Measurements from ENCODE around the gene STARD8.
A peak's percentile ranks its signal among the peaks of the same experiment; 100 is the strongest.
"Not testable (repeated sequence)": the region's sequence is repeated elsewhere in the genome, so short reads cannot be mapped to it uniquely, and the experiment has no call there.

The STARD8 gene

GRCh38 chrX:68656473-68656872 is 9.0 kb downstream of the STARD8 start:
- DNase-seq, result not testable (repeated sequence)

GRCh38 chrX:68658530-68658929 is 11.1 kb downstream of the STARD8 start:
- no peak for DNase-seq

DNA sequence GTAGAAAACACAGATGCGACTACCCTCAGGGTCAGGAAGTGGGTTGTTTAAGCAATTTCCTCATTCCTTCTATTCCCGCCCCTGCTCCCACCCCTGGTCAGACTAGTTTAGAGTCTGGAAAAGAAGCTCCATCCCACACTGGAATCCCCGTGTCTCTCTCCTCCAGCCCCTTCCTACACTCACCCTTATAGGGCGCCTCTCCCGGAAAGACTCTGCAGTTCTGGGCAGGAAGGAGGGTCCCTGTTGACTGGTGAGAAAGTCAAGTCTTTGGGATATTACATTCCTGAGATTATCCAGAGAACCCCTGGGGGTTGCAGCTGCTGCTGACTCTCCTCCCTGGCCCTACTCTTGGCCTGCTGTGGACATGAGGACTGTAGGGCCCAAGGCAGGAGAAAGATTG is 11.9 kb downstream of the STARD8 start:
- no peak for DNase-seq

GRCh38 chrX:68659786-68660185 is 12.3 kb downstream of the STARD8 start:
- no peak for DNase-seq

GRCh38 chrX:68660746-68661145 is 13.3 kb downstream of the STARD8 start:
- DNase-seq, result no peak

- DNase-seq, result no peak
Measured at GRCh38 chrX:68665502-68665901, 18.0 kb downstream of the STARD8 start.

GRCh38 chrX:68666580-68666979 is 19.1 kb downstream of the STARD8 start:
- peak in 2 of 56 donors; percentile 1 to 2 for DNase-seq

- DNase-seq, result no peak
Measured at GRCh38 chrX:68669094-68669860, 21.8 kb downstream of the STARD8 start.

DNA sequence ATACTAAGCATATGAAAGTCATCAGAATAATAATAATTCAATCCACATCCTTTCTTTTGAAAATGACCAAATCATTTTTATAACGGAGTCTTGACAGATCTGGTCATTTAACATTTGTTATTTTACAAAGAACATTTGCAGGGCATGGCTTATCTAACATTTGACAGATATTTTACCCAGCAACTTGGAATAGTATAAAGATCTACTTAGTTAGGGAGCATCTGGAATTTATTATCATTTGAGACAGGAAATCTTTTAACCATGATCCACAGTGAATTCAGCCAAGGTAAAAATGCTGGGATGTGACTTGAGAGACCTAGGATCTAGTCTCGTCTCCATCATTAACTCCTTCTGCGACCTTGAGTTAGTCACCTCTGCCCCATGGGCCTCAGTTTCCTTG is 22.4 kb downstream of the STARD8 start:
- no peak for DNase-seq

GRCh38 chrX:68671221-68671620 is 23.8 kb downstream of the STARD8 start:
- no peak for DNase-seq

GRCh38 chrX:68672581-68673318 is 25.3 kb downstream of the STARD8 start:
- DNase-seq, result no peak

GRCh38 chrX:68675571-68675970 is 28.1 kb downstream of the STARD8 start:
- DNase-seq, result no peak

GRCh38 chrX:68676335-68676734 is 28.9 kb downstream of the STARD8 start:
- DNase-seq, result no peak

DNA sequence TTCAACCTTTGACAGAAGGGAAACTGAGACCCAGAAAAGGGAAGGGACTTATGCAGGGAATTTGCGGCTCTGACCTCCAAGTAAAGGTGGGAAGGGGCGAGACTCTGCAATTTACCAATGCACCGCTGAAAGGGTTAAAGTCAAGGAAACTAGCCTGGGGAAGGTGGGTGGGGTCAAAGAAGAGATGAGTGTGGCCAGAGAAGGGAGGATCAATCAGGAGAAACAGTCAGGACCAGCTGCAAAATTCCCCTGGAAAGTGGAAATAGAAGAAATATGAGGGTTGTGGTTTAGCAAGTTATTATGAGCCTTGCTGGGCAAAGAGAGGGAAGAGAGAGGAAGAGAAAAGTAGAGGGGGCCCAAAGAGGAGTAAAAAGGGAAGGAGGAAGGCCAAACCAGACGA is 30.5 kb downstream of the STARD8 start:
- no peak for DNase-seq

- no peak for DNase-seq
Measured at GRCh38 chrX:68681443-68681941, 34.0 kb downstream of the STARD8 start.

GRCh38 chrX:68682790-68683189 is 35.3 kb downstream of the STARD8 start:
- no peak for DNase-seq

DNA sequence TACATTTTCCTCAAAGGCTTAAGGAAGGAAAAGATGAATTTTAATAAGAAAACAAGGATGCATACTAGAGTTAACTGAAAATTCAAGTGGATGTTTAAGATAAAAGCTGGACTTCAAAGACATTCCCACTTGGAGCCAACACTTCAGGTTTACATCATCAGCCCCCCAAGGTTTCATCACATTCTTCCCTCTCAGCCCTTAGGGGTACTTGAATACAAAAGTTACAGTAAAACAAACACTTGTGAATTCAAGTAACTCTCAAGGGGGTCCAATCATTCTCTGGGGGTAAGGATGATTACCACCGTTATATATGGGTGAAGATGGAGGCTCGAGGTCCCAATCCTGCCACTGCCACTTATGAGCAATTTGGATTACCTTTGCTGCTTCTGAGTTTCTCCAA is 36.1 kb downstream of the STARD8 start:
- DNase-seq, result no peak

DNA sequence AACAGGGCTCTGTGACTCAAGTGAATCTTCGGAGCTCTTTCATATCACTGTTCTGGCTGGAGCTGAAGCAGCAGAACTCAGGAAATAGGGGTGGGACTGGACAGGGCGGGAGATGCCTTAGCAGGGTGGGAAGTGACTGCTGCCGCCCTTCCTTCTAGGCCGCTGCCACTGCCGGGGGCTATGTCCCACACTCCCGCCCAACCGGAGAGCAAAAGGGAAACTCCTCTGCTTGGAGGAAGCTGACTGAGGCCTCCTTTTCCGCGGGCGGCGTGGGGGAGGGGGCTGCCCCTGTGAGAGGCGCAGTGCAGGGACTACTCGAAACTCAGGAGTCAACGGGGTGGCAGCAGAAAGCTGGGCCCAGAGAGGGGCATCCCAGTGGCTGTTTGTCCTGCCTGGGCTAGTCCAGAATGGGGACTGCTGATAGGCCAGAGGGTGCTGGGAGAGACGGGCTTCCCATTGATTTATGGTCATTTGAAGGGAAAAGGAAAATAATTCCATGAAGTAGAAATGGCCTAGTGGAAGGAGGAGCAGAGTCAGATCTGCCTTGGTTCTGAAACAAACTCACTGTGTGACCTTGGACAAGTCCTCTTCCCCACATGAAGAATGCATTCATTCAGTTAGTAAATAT is 36.9 kb downstream of the STARD8 start:
- peak in 9 of 56 donors; percentile 0 to 27 (median 1) for DNase-seq

GRCh38 chrX:68684919-68685304 is 37.4 kb downstream of the STARD8 start:
- no peak for DNase-seq

DNA sequence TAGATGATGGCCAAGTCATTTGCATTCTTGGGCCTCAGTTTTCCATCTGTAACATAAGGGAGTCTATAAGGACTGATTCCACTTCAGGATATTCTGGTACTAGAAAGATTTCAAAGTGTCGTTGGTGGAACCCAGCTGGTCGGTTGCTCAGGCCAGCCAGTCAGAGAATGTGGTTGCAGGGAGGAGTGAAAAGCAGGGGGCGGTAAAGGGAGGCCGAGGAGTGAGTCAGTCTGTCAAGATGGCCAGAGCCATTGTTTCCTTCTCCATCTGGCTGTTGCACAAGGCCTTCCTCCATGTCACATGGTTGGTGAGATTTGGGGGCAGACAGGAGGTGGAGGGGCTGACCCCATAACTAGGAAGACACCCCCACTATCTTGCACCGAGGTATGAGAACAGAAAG is 38.2 kb downstream of the STARD8 start:
- peak in 3 of 56 donors; percentile 1 to 44 (median 2) for DNase-seq

DNA sequence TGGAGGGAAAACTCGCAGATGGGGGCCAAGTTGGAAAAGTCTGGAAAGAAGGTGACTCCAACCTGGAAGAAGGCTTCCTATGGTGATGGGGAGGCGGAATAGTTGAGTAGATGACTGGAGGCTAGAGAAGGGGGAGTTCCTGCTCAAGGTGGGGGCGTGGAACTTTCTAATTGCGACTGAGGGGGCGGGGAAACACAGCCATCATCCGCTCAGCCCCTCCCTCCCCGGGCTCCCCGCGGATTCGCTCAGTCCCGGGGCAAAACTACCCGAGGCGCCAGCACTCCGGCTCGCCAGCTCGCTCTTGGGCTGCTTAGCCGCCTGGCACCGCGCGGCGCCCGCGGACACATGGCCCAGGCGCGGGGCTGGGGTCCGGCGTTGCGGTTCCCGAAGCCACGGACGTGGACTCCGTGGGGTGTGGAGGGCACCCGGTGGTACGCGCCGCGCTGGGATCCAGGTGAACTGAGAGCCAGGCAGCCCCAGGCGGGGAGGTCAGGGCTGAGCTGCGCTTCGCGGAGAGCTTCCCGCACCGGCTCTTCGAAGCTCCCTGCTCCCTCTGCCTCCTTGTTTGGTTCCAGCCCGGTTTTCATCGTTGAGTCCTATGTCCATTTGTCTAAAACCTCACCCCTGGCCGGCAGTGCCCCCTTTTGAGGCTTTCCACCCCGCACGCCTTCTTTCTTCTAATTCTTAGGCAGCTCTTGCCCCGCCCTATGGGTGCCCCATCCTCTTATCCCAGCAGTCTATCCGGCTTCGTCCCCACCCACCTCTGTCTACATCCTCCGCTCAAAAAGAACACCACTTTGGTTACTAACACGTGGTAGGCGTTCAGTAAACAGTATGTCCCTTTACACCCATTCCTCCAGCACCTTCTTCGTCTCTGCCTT is 38.9 kb downstream of the STARD8 start:
- DNase-seq, result peak in 10 of 56 donors; percentile 0 to 44 (median 6)

Measured in nucleus accumbens (tissue), 56 donors.